T-helper 17 cell (primary cell): Measurements from ENCODE around the gene CHRNB1. TPM values are rescaled to one million over a fixed set of nuclear protein-coding genes. Genes with fewer than 3 reads are reported as not detected.
A peak's percentile ranks its signal among the peaks of the same experiment; 100 is the strongest.

ENCODE experiments used
- ATAC-seq: fragments of 150-1000 bp; cut with Tn5 transposase; 2 replicates; pipeline ENCODE4 v1.10.0; 2021; ENCODE audit warnings: mild to moderate bottlenecking, moderate library complexity
- DNase-seq, 3 donors: peaks; one replicate each; pipeline versions ENCODE4 v3.0.0 to v3.0.0-alpha.2; 2020 to 2021
- H3K9me3 ChIP-seq: one replicate; pipeline ENCODE4 v1.7.0; 2013; ENCODE audit warnings: low read length, mild to moderate bottlenecking; ENCODE audit not compliant: control insufficient read depth, poor library complexity, severe bottlenecking
- H3K27ac Mint-ChIP-seq: one replicate; pipeline ENCODE4 v1.8.0; 2022; ENCODE audit warnings: mild to moderate bottlenecking, moderate library complexity, mixed read lengths
- H3K27me3 Mint-ChIP-seq: one replicate; pipeline ENCODE4 v1.8.0; 2022; ENCODE audit warnings: mixed read lengths
- H3K36me3 Mint-ChIP-seq: one replicate; pipeline ENCODE4 v1.8.0; 2022; ENCODE audit warnings: low read depth, mixed read lengths
- H3K4me1 Mint-ChIP-seq: one replicate; pipeline ENCODE4 v1.8.0; 2022; ENCODE audit warnings: mild to moderate bottlenecking, mixed read lengths
- H3K4me3 Mint-ChIP-seq: one replicate; pipeline ENCODE4 v1.8.0; 2022; ENCODE audit warnings: mild to moderate bottlenecking, moderate library complexity, mixed read lengths
- total RNA-seq, 4 donors: library from RNA in 2 of 4; stranded (reverse) in 2 of 4; gene quantifications; one replicate each; pipeline ENCODE4 v1.2.3 and lab custom pipeline; 2022 to 2026

Gene CHRNB1
- total RNA-seq, 2 donors from 2014 or later = 7.0 to 7.2 TPM

- peak overlapping the region; percentile 75 for H3K27ac Mint-ChIP-seq
These were observed 52.8 kb downstream of the CHRNB1 start for GRCh38 chr17:7497636-7498035.

GRCh38 chr17:7499161-7499560, 54.3 kb downstream of the CHRNB1 start:
- H3K4me3 Mint-ChIP-seq = no peak overlapping the region

More at GRCh38 chr17:7497636-7498035, 52.8 kb downstream of the CHRNB1 start:
- ATAC-seq (no peak), DNase-seq (no peak)
- Mint-ChIP-seq H3K36me3 (peaks cover 19% of the 10 kb centered on the region), H3K4me3 (no peak overlapping the region), H3K27me3 (no peaks in the 10 kb centered on the region), H3K4me1 (peaks cover 26% of the 10 kb centered on the region)
- no peaks in the 10 kb centered on the region for H3K9me3 ChIP-seq

GRCh38 chr17:7501729-7502128, 56.9 kb downstream of the CHRNB1 start:
- peaks cover 8% of the 10 kb centered on the region for H3K4me1 Mint-ChIP-seq
- H3K36me3 Mint-ChIP-seq = peaks cover 16% of the 10 kb centered on the region
- peak overlapping the region; percentile 80 for H3K27ac Mint-ChIP-seq
- DNase-seq (no peak), ATAC-seq (no peak)
- H3K9me3 ChIP-seq = no peaks in the 10 kb centered on the region
- no peaks in the 10 kb centered on the region for H3K27me3 Mint-ChIP-seq
- H3K4me3 Mint-ChIP-seq = no peak overlapping the region

More at GRCh38 chr17:7499161-7499560, 54.3 kb downstream of the CHRNB1 start:
- DNase-seq = no peak
- H3K27ac Mint-ChIP-seq = no peak overlapping the region
- H3K27me3 Mint-ChIP-seq = no peaks in the 10 kb centered on the region
- H3K36me3 Mint-ChIP-seq = peaks cover 19% of the 10 kb centered on the region
- no peaks in the 10 kb centered on the region for H3K9me3 ChIP-seq
- peaks cover 12% of the 10 kb centered on the region for H3K4me1 Mint-ChIP-seq
- ATAC-seq = no peak

GRCh38 chr17:7502171-7502847, 57.4 kb downstream of the CHRNB1 start:
- Mint-ChIP-seq H3K27ac (peak overlapping the region; percentile 81), H3K27me3 (no peaks in the 10 kb centered on the region), H3K4me1 (peaks cover 6% of the 10 kb centered on the region), H3K36me3 (peaks cover 12% of the 10 kb centered on the region), H3K4me3 (no peak overlapping the region)
- ATAC-seq (peak; percentile 16), DNase-seq (no peak)
- H3K9me3 ChIP-seq = no peaks in the 10 kb centered on the region

GRCh38 chr17:7502987-7503386, 58.1 kb downstream of the CHRNB1 start:
- H3K36me3 Mint-ChIP-seq = peaks cover 12% of the 10 kb centered on the region
- peak overlapping the region; percentile 81 for H3K27ac Mint-ChIP-seq
- ATAC-seq = peak; percentile 35
- H3K4me1 Mint-ChIP-seq = peaks cover 6% of the 10 kb centered on the region
- no peak overlapping the region for H3K4me3 Mint-ChIP-seq
- H3K27me3 Mint-ChIP-seq = no peaks in the 10 kb centered on the region
- no peak for DNase-seq
- no peaks in the 10 kb centered on the region for H3K9me3 ChIP-seq

- Mint-ChIP-seq H3K4me1 (peaks cover 6% of the 10 kb centered on the region), H3K27me3 (no peaks in the 10 kb centered on the region), H3K36me3 (peaks cover 12% of the 10 kb centered on the region), H3K27ac (no peak overlapping the region), H3K4me3 (peak overlapping the region; percentile 28)
- no peak for ATAC-seq
- H3K9me3 ChIP-seq = no peaks in the 10 kb centered on the region
- no peak for DNase-seq
These were observed 58.7 kb downstream of the CHRNB1 start for GRCh38 chr17:7503521-7503920.

Other genes starting within 250 kb of the CHRNB1 start
- gene DLG4, start 225.2 kb upstream of the CHRNB1 start, total RNA-seq = 10 to 100 TPM in 1 of 2 donors, 1 to 10 TPM in 1; 9.8 to 16.1 TPM
- 100 to 1,000 TPM; 268 to 279 TPM for gene ACADVL, start 225.1 kb upstream of the CHRNB1 start, total RNA-seq
- 10 to 100 TPM; 37.0 to 46.9 TPM for gene DVL2, start 210.5 kb upstream of the CHRNB1 start, total RNA-seq
- gene PHF23, start 205.6 kb upstream of the CHRNB1 start, total RNA-seq = 10 to 100 TPM; 19.2 to 23.2 TPM
- 100 to 1,000 TPM; 212 to 247 TPM for gene GABARAP, start 202.6 kb upstream of the CHRNB1 start, total RNA-seq
- 100 to 1,000 TPM; 112 to 115 TPM for gene CTDNEP1, start 193.3 kb upstream of the CHRNB1 start, total RNA-seq
- gene ELP5, start 192.8 kb upstream of the CHRNB1 start, total RNA-seq = 10 to 100 TPM; 43.0 to 51.0 TPM
- 1 to 10 TPM in 1 of 2 donors, under 1 TPM in 1; 0.78 to 1.2 TPM for gene CLDN7, start 182.6 kb upstream of the CHRNB1 start, total RNA-seq
- not detected for gene SLC2A4, start 163.3 kb upstream of the CHRNB1 start, total RNA-seq
- not detected for gene YBX2, start 150.4 kb upstream of the CHRNB1 start, total RNA-seq
- 100 to 1,000 TPM; 496 to 601 TPM for gene EIF5A, start 137.4 kb upstream of the CHRNB1 start, total RNA-seq
- 100 to 1,000 TPM in 1 of 2 donors, 10 to 100 TPM in 1; 96.5 to 104 TPM for gene GPS2, start 129.7 kb upstream of the CHRNB1 start, total RNA-seq
- 10 to 100 TPM; 29.9 to 43.8 TPM for gene NEURL4, start 115.7 kb upstream of the CHRNB1 start, total RNA-seq
- gene ACAP1, start 108.5 kb upstream of the CHRNB1 start, total RNA-seq = 100 to 1,000 TPM; 641 to 702 TPM
- 1 to 10 TPM; 1.6 to 2.7 TPM for gene KCTD11, start 92.9 kb upstream of the CHRNB1 start, total RNA-seq
- gene TMEM95, start 89.9 kb upstream of the CHRNB1 start, total RNA-seq = not detected
- 1 to 10 TPM; 4.8 to 5.9 TPM for gene TNK1, start 64.0 kb upstream of the CHRNB1 start, total RNA-seq
- 100 to 1,000 TPM; 120 to 126 TPM for gene PLSCR3, start 50.5 kb upstream of the CHRNB1 start, total RNA-seq
- 10 to 100 TPM; 27.3 to 31.7 TPM for gene TMEM256, start 41.0 kb upstream of the CHRNB1 start, total RNA-seq
- 1 to 10 TPM; 5.1 to 6.5 TPM for gene NLGN2, start 37.2 kb upstream of the CHRNB1 start, total RNA-seq
- gene SPEM1, start 24.7 kb upstream of the CHRNB1 start, total RNA-seq = not detected
- not detected for gene SPEM2, start 19.4 kb upstream of the CHRNB1 start, total RNA-seq
- not detected for gene SPEM3, start 16.2 kb upstream of the CHRNB1 start, total RNA-seq
- 10 to 100 TPM; 12.6 to 13.2 TPM for gene TMEM102, start 9.6 kb upstream of the CHRNB1 start, total RNA-seq
- 1 to 10 TPM; 2.0 to 2.6 TPM for gene FGF11, start 5.5 kb upstream of the CHRNB1 start, total RNA-seq
- 10 to 100 TPM; 44.9 to 49.5 TPM for gene ZBTB4, start 34.6 kb downstream of the CHRNB1 start, total RNA-seq
- gene SLC35G6, start 36.4 kb downstream of the CHRNB1 start, total RNA-seq = not detected
- 100 to 1,000 TPM; 553 to 572 TPM for gene POLR2A, start 39.3 kb downstream of the CHRNB1 start, total RNA-seq
- gene TNFSF12, start 104.0 kb downstream of the CHRNB1 start, total RNA-seq = 10 to 100 TPM; 41.7 to 49.2 TPM
- 1 to 10 TPM; 2.9 to 3.1 TPM for gene TNFSF13, start 113.7 kb downstream of the CHRNB1 start, total RNA-seq
- 10 to 100 TPM; 33.4 to 37.0 TPM for gene SENP3, start 116.9 kb downstream of the CHRNB1 start, total RNA-seq
- gene CD68, start 134.6 kb downstream of the CHRNB1 start, total RNA-seq = 1 to 10 TPM; 3.9 to 8.1 TPM
- 10 to 100 TPM; 28.9 to 32.7 TPM for gene MPDU1, start 138.8 kb downstream of the CHRNB1 start, total RNA-seq
- gene SOX15, start 145.0 kb downstream of the CHRNB1 start, total RNA-seq = not detected
- 10 to 100 TPM; 22.3 to 23.4 TPM for gene FXR2, start 169.8 kb downstream of the CHRNB1 start, total RNA-seq
- gene SAT2, start 182.8 kb downstream of the CHRNB1 start, total RNA-seq = 10 to 100 TPM; 39.1 to 42.9 TPM
- gene SHBG, start 185.1 kb downstream of the CHRNB1 start, total RNA-seq = under 1 TPM in 1 of 2 donors, not detected in 1; 0.40 TPM
- under 1 TPM in 1 of 2 donors, not detected in 1; 0.15 TPM for gene ATP1B2, start 205.9 kb downstream of the CHRNB1 start, total RNA-seq
- 10 to 100 TPM; 61.2 to 66.2 TPM for gene TP53, start 242.4 kb downstream of the CHRNB1 start, total RNA-seq
- gene WRAP53, start 243.4 kb downstream of the CHRNB1 start, total RNA-seq = 1 to 10 TPM; 6.6 TPM